Keratinocyte (primary cell): ENCODE results near the gene MZT1. TPM values are rescaled to one million over a fixed set of nuclear protein-coding genes. Genes with fewer than 3 reads are reported as not detected.
A peak's percentile ranks its signal among the peaks of the same experiment; 100 is the strongest.

Experiments
- DNase-seq: peaks from one replicate; pipeline ENCODE4 v3.0.0-alpha.2; 2011; ENCODE audit warnings: low read depth, missing footprints, low spot score
- FAIRE-seq: peaks from 2 replicates; lab custom pipeline; 2011; peaks lifted over from hg19 to GRCh38; lab: Jason Lieb, UNC
- H2AFZ ChIP-seq: 2 replicates; pipeline ENCODE4 v1.6.0; 2012; ENCODE audit warnings: low read length, control low read depth, inconsistent platforms; ENCODE audit not compliant: control insufficient read depth
- H3K27ac ChIP-seq: 2 replicates; pipeline ENCODE4 v1.5.1; 2011; ENCODE audit warnings: low read length; ENCODE audit not compliant: control insufficient read depth, insufficient read depth
- H3K27me3 ChIP-seq: 3 replicates; pipeline ENCODE4 v1.6.0; 2011; ENCODE audit warnings: low read length; ENCODE audit not compliant: control insufficient read depth, insufficient read depth; ENCODE audit errors: extremely low read depth
- H3K36me3 ChIP-seq, 2 experiments: 2 replicates in 1 of 2; 3 replicates in 1 of 2; pipeline ENCODE4 v1.5.1; 2011; ENCODE audit warnings: low read length in 2 of 2, mild to moderate bottlenecking in 1 of 2; ENCODE audit not compliant: control insufficient read depth in 2 of 2, insufficient read depth in 2 of 2; ENCODE audit errors: extremely low read depth in 1 of 2
- H3K4me1 ChIP-seq: 3 replicates; pipeline ENCODE4 v1.5.1; 2011; ENCODE audit warnings: low read length; ENCODE audit not compliant: control insufficient read depth, insufficient read depth; ENCODE audit errors: extremely low read depth
- H3K4me2 ChIP-seq: 3 replicates; pipeline ENCODE4 v1.6.0; 2011; ENCODE audit warnings: low read depth, low read length; ENCODE audit not compliant: control insufficient read depth, insufficient read depth; ENCODE audit errors: extremely low read depth
- H3K4me3 ChIP-seq, 3 experiments: fragments of 200-600 bp in 1 of 3; sonication (generic) in 1 of 3; 2 replicates in 2 of 3; 3 replicates in 1 of 3; pipeline ENCODE4 v1.5.1; 2011 to 2016; ENCODE audit warnings: low read length in 3 of 3, mild to moderate bottlenecking in 3 of 3, control low read depth in 2 of 3, inconsistent platforms in 1 of 3, low read depth in 1 of 3, mixed read lengths in 1 of 3, mixed run types in 1 of 3, moderate library complexity in 1 of 3; ENCODE audit not compliant: control insufficient read depth in 2 of 3, insufficient read depth in 2 of 3; ENCODE audit errors: extremely low read depth in 1 of 3
- H3K79me2 ChIP-seq: 2 replicates; pipeline ENCODE4 v1.6.0; 2012; ENCODE audit warnings: low read length; ENCODE audit not compliant: control insufficient read depth, insufficient read depth
- H3K9ac ChIP-seq: 3 replicates; pipeline ENCODE4 v1.6.0; 2011; ENCODE audit warnings: low read length; ENCODE audit not compliant: control insufficient read depth, insufficient read depth; ENCODE audit errors: extremely low read depth
- H3K9me1 ChIP-seq: 3 replicates; pipeline ENCODE4 v1.6.0; 2011; ENCODE audit warnings: low read length; ENCODE audit not compliant: control insufficient read depth, insufficient read depth; ENCODE audit errors: extremely low read depth
- H3K9me3 ChIP-seq: 2 replicates; pipeline ENCODE4 v1.5.1; 2012; ENCODE audit warnings: low read depth, low read length; ENCODE audit not compliant: control insufficient read depth
- H4K20me1 ChIP-seq: 3 replicates; pipeline ENCODE4 v1.6.0; 2011; ENCODE audit warnings: low read length; ENCODE audit not compliant: control insufficient read depth, insufficient read depth; ENCODE audit errors: extremely low read depth
- CTCF ChIP-seq, 3 experiments: IDR thresholded peaks in 1 of 3; conservative IDR thresholded peaks in 1 of 3; optimal IDR thresholded peaks in 1 of 3; 2 replicates in 2 of 3; 3 replicates in 1 of 3; pipeline versions ENCODE3 to v1.5.1; 2011; ENCODE audit warnings: low read length in 3 of 3, mild to moderate bottlenecking in 3 of 3, moderate library complexity in 2 of 3, control low read depth in 1 of 3, inconsistent platforms in 1 of 3; ENCODE audit not compliant: insufficient read depth in 2 of 3; ENCODE audit errors: extremely low read depth in 1 of 3
- EZH2 ChIP-seq: IDR thresholded peaks from one replicate; pipeline ENCODE4 v1.6.1; 2012; ENCODE audit warnings: inconsistent platforms, mild to moderate bottlenecking, low read length, moderate library complexity
- dilution Hi-C: fragments of 300-500 bp; cut with MboI; formaldehyde crosslinking; loops from one replicate; pipeline ENCODE4 v1.7.0; 2020; ENCODE audit warnings: low sequenced_read_pairs; ENCODE audit not compliant: extremely low pct_ligation_motif_present
- polyA plus RNA-seq, 5 experiments: library from polyadenylated mRNA; depleted of rRNA in 3 of 5; stranded (reverse) in 3 of 5; stranded (forward) in 1 of 5; unstranded in 1 of 5; fragments of >200 nt; gene quantifications; 1 replicate in 1 of 5; 2 replicates in 3 of 5; 3 replicates in 1 of 5; pipeline versions ENCODE4 v1.2.1 to v1.2.3, GENCODE V29; 2011 to 2012; ENCODE audit warnings: missing spikeins in 2 of 5, low read depth in 1 of 5, low replicate concordance in 1 of 5

The MZT1 gene
- polyA plus RNA-seq, 1 donor (not counting 4 experiments of a cell fraction or from before 2014, with no cell fraction given) = 13.7 TPM

GRCh38 chr13:72698164-72698563 is 29.3 kb downstream of the MZT1 start:
- TF ChIP-seq EZH2 (no peak), CTCF (optimal IDR thresholded peaks at IDR 0.05 in 1 of 3, IDR thresholded peaks at IDR 0.05 in 1 of 3, conservative IDR thresholded peaks at IDR 0.05 in 1 of 3; ENCODE audit: extremely low read depth in 1 of 3, insufficient read depth in 2 of 3, low read length in 3 of 3) (no peak)
- no peak for DNase-seq
- H3K4me2 ChIP-seq = no peak overlapping the region
- H3K9me3 ChIP-seq = no peaks in the 10 kb centered on the region
- no peaks in the 10 kb centered on the region for H3K27me3 ChIP-seq
- no peak for FAIRE-seq
- dilution Hi-C loops = no loop called here
- no peak overlapping the region for H2AFZ ChIP-seq
- H3K4me1 ChIP-seq = no peaks in the 10 kb centered on the region
- H3K79me2 ChIP-seq = no peaks in the 10 kb centered on the region
- no peaks in the 10 kb centered on the region for H3K9me1 ChIP-seq
- no peak overlapping the region for H3K9ac ChIP-seq
- H3K36me3 ChIP-seq = no peaks in the 10 kb centered on the region
- no peaks in the 10 kb centered on the region for H4K20me1 ChIP-seq
- H3K27ac ChIP-seq = no peak overlapping the region
- H3K4me3 ChIP-seq = no peak overlapping the region

- FAIRE-seq = no peak
- dilution Hi-C loops = no loop called here
- no peak for DNase-seq
These were observed 30.9 kb downstream of the MZT1 start for GRCh38 chr13:72696579-72696978.

More at GRCh38 chr13:72696579-72696978, 30.9 kb downstream of the MZT1 start:
- Histone ChIP-seq H3K9ac (no peak overlapping the region), H3K4me3 (no peak overlapping the region), H3K4me1 (no peaks in the 10 kb centered on the region), H3K9me1 (no peaks in the 10 kb centered on the region), H3K9me3 (no peaks in the 10 kb centered on the region), H3K79me2 (no peaks in the 10 kb centered on the region), H4K20me1 (no peaks in the 10 kb centered on the region), H3K4me2 (no peak overlapping the region), H2AFZ (no peak overlapping the region), H3K27ac (no peak overlapping the region), H3K36me3 (no peaks in the 10 kb centered on the region), H3K27me3 (no peaks in the 10 kb centered on the region)
- TF ChIP-seq EZH2 (no peak), CTCF (optimal IDR thresholded peaks at IDR 0.05 in 1 of 3, IDR thresholded peaks at IDR 0.05 in 1 of 3, conservative IDR thresholded peaks at IDR 0.05 in 1 of 3; ENCODE audit: extremely low read depth in 1 of 3, insufficient read depth in 2 of 3, low read length in 3 of 3) (peak in 1 of 3 experiments; percentile 7)
